ENCODE data around the gene MCC. TPM values are rescaled to one million over a fixed set of nuclear protein-coding genes. Genes with fewer than 3 reads are reported as not detected.

Gene MCC
- total RNA-seq, 3 donors from 2014 or later (not counting 1 experiment from before 2014, with no cell fraction given) = 0.68 to 1.8 (median 1.4) TPM

- H3K27ac Mint-ChIP-seq = no peak overlapping the region
- Histone ChIP-seq H3K36me3 (ENCODE audit: control insufficient read depth, insufficient read depth, low read length) (no peaks in the 10 kb centered on the region), H3K4me1 (ENCODE audit: control insufficient read depth, insufficient read depth, low read length) (no peaks in the 10 kb centered on the region), H3K27me3 (ENCODE audit: control insufficient read depth, insufficient read depth, low read length) (no peaks in the 10 kb centered on the region), H3K27ac (ENCODE audit: low read length) (no peak overlapping the region), H3K9me3 (ENCODE audit: control insufficient read depth, insufficient read depth, low read length) (no peaks in the 10 kb centered on the region), H3K4me3 (ENCODE audit: low read length) (no peak overlapping the region)
- intact Hi-C loops (cut with micrococcal nuclease) = no loop called here
- no peak for TF ChIP-seq CTCF (IDR thresholded peaks at IDR 0.05)
- no peaks in the 10 kb centered on the region for H3K9me3 Mint-ChIP-seq
- no peak for ATAC-seq
- DNase-seq = no peak
- no peaks in the 10 kb centered on the region for H3K36me3 Mint-ChIP-seq
- H3K27me3 Mint-ChIP-seq (ENCODE audit: low read depth in 2 of 2) = peaks cover 0 to 8% of the 10 kb centered on the region in 2 donors
- no peaks in the 10 kb centered on the region for H3K4me1 Mint-ChIP-seq
- 93% methylated on average over 6 of the region's 6 CpGs for WGBS (ENCODE audit: insufficient coverage)
- no peak overlapping the region for H3K4me3 Mint-ChIP-seq
Measured at GRCh38 chr5:113110117-113110516, 378.1 kb downstream of the MCC start.

GRCh38 chr5:113109344-113109743 lies 378.9 kb downstream of the MCC start:
- intact Hi-C loops (cut with micrococcal nuclease) = no loop called here
- WGBS (ENCODE audit: insufficient coverage) = over 99% methylated on average over 5 of the region's 5 CpGs
- H3K4me3 Mint-ChIP-seq = no peak overlapping the region
- no peaks in the 10 kb centered on the region for H3K36me3 Mint-ChIP-seq
- TF ChIP-seq CTCF (IDR thresholded peaks at IDR 0.05) = no peak
- no peaks in the 10 kb centered on the region for H3K9me3 Mint-ChIP-seq
- no peaks in the 10 kb centered on the region for H3K4me1 Mint-ChIP-seq
- H3K4me1 ChIP-seq (ENCODE audit: control insufficient read depth, insufficient read depth, low read length) = no peaks in the 10 kb centered on the region
- no peak overlapping the region for H3K27ac ChIP-seq (ENCODE audit: low read length)
- H3K27me3 Mint-ChIP-seq (ENCODE audit: low read depth in 2 of 2) = peaks cover 0 to 8% of the 10 kb centered on the region in 2 donors
- DNase-seq (no peak), ATAC-seq (no peak)
- no peak overlapping the region for H3K27ac Mint-ChIP-seq
- H3K4me3 ChIP-seq (ENCODE audit: low read length) = no peak overlapping the region
- H3K36me3 ChIP-seq (ENCODE audit: control insufficient read depth, insufficient read depth, low read length) = no peaks in the 10 kb centered on the region
- no peaks in the 10 kb centered on the region for H3K27me3 ChIP-seq (ENCODE audit: control insufficient read depth, insufficient read depth, low read length)
- no peaks in the 10 kb centered on the region for H3K9me3 ChIP-seq (ENCODE audit: control insufficient read depth, insufficient read depth, low read length)

- no peaks in the 10 kb centered on the region for H3K4me1 ChIP-seq (ENCODE audit: control insufficient read depth, insufficient read depth, low read length)
- Mint-ChIP-seq H3K27me3 (ENCODE audit: low read depth in 2 of 2) (peaks cover 0 to 6% of the 10 kb centered on the region in 2 donors), H3K36me3 (no peaks in the 10 kb centered on the region), H3K4me1 (no peaks in the 10 kb centered on the region), H3K27ac (no peak overlapping the region), H3K9me3 (no peaks in the 10 kb centered on the region), H3K4me3 (no peak overlapping the region)
- no peak overlapping the region for H3K4me3 ChIP-seq (ENCODE audit: low read length)
- no peaks in the 10 kb centered on the region for H3K36me3 ChIP-seq (ENCODE audit: control insufficient read depth, insufficient read depth, low read length)
- H3K9me3 ChIP-seq (ENCODE audit: control insufficient read depth, insufficient read depth, low read length) = no peaks in the 10 kb centered on the region
- no peak for ATAC-seq
- TF ChIP-seq CTCF (IDR thresholded peaks at IDR 0.05) = no peak
- no peak for DNase-seq
- H3K27ac ChIP-seq (ENCODE audit: low read length) = no peak overlapping the region
- intact Hi-C loops (cut with micrococcal nuclease) = no loop called here
- WGBS (ENCODE audit: insufficient coverage) = 95% methylated on average over 5 of the region's 5 CpGs
- no peaks in the 10 kb centered on the region for H3K27me3 ChIP-seq (ENCODE audit: control insufficient read depth, insufficient read depth, low read length)
Measured at GRCh38 chr5:113108485-113108884, 379.8 kb downstream of the MCC start.

GRCh38 chr5:113106821-113107220 lies 381.4 kb downstream of the MCC start:
- Histone ChIP-seq H3K4me1 (ENCODE audit: control insufficient read depth, insufficient read depth, low read length) (no peaks in the 10 kb centered on the region), H3K27me3 (ENCODE audit: control insufficient read depth, insufficient read depth, low read length) (no peaks in the 10 kb centered on the region), H3K9me3 (ENCODE audit: control insufficient read depth, insufficient read depth, low read length) (no peaks in the 10 kb centered on the region), H3K4me3 (ENCODE audit: low read length) (no peak overlapping the region), H3K27ac (ENCODE audit: low read length) (no peak overlapping the region), H3K36me3 (ENCODE audit: control insufficient read depth, insufficient read depth, low read length) (no peaks in the 10 kb centered on the region)
- Mint-ChIP-seq H3K9me3 (no peaks in the 10 kb centered on the region), H3K4me3 (no peak overlapping the region), H3K27me3 (ENCODE audit: low read depth in 2 of 2) (peaks cover 0 to 2% of the 10 kb centered on the region in 2 donors), H3K4me1 (no peaks in the 10 kb centered on the region), H3K27ac (no peak overlapping the region), H3K36me3 (no peaks in the 10 kb centered on the region)
- intact Hi-C loops (cut with micrococcal nuclease) = no loop called here
- 75% methylated on average over 1 of the region's 2 CpGs for WGBS (ENCODE audit: insufficient coverage)
- ATAC-seq (no peak), DNase-seq (no peak)
- TF ChIP-seq CTCF (IDR thresholded peaks at IDR 0.05) = no peak

Data from natural killer cell (primary cell).